ENCODE measurements around the gene RRP9. TPM values are rescaled to one million over a fixed set of nuclear protein-coding genes. Genes with fewer than 3 reads are reported as not detected.

Gene RRP9
- total RNA-seq, 1 donor from 2014 or later = 10.5 TPM

GRCh38 chr3:51937611-51938450, 3.9 kb downstream of the RRP9 start:
- H4K20me1 ChIP-seq (ENCODE audit: low read depth) = peaks cover 16% of the 10 kb centered on the region
- H3K4me2 ChIP-seq = no peak overlapping the region
- no peak for DNase-seq (ENCODE audit: low spot score)
- H3K36me3 ChIP-seq = no peaks in the 10 kb centered on the region
- H3K79me2 ChIP-seq (ENCODE audit: low read depth) = peaks cover 25% of the 10 kb centered on the region
- peaks cover 12% of the 10 kb centered on the region for H3K4me1 ChIP-seq
- H3K27me3 Mint-ChIP-seq (ENCODE audit: insufficient read depth, low read depth) = peaks cover 6% of the 10 kb centered on the region
- no peak for TF ChIP-seq CTCF (IDR thresholded peaks at IDR 0.05)
- no peak for TF ChIP-seq EZH2 (IDR thresholded peaks at IDR 0.05)
- no peak for TF ChIP-seq EZH2phosphoT487 (IDR thresholded peaks at IDR 0.05)
- H3K9me3 Mint-ChIP-seq = no peaks in the 10 kb centered on the region
- H3K36me3 Mint-ChIP-seq = peaks cover 7% of the 10 kb centered on the region
- peaks cover 13% of the 10 kb centered on the region for H3K4me1 Mint-ChIP-seq
- no peak overlapping the region for H3K27ac ChIP-seq
- no peak overlapping the region for H3K4me3 Mint-ChIP-seq
- peaks cover under 1% of the 10 kb centered on the region for H3K27me3 ChIP-seq
- H3K4me3 ChIP-seq = no peak overlapping the region
- no peak overlapping the region for H2AFZ ChIP-seq (replicated peaks)
- no peak overlapping the region for H3K27ac Mint-ChIP-seq
- H3F3A ChIP-seq (ENCODE audit: low read depth) = no peaks in the 10 kb centered on the region
- H3K9me3 ChIP-seq (ENCODE audit: low read depth) = no peaks in the 10 kb centered on the region
- no peak overlapping the region for H3K9ac ChIP-seq

GRCh38 chr3:51937014-51937413, 4.7 kb downstream of the RRP9 start:
- no peak overlapping the region for H3K4me2 ChIP-seq
- Mint-ChIP-seq H3K27me3 (ENCODE audit: insufficient read depth, low read depth) (peaks cover 6% of the 10 kb centered on the region), H3K4me1 (peaks cover 13% of the 10 kb centered on the region), H3K36me3 (peaks cover 7% of the 10 kb centered on the region), H3K9me3 (no peaks in the 10 kb centered on the region), H3K4me3 (no peak overlapping the region), H3K27ac (no peak overlapping the region)
- no peaks in the 10 kb centered on the region for H3F3A ChIP-seq (ENCODE audit: low read depth)
- H3K9me3 ChIP-seq (ENCODE audit: low read depth) = no peaks in the 10 kb centered on the region
- H3K9ac ChIP-seq = no peak overlapping the region
- H3K27me3 ChIP-seq = no peaks in the 10 kb centered on the region
- no peak for DNase-seq (ENCODE audit: low spot score)
- no peak overlapping the region for H3K4me3 ChIP-seq
- H3K4me1 ChIP-seq = peaks cover 10% of the 10 kb centered on the region
- peaks cover 16% of the 10 kb centered on the region for H4K20me1 ChIP-seq (ENCODE audit: low read depth)
- no peak for TF ChIP-seq CTCF (IDR thresholded peaks at IDR 0.05)
- TF ChIP-seq EZH2phosphoT487 (IDR thresholded peaks at IDR 0.05) = no peak
- TF ChIP-seq EZH2 (IDR thresholded peaks at IDR 0.05) = no peak
- H3K36me3 ChIP-seq = no peaks in the 10 kb centered on the region
- no peak overlapping the region for H2AFZ ChIP-seq (replicated peaks)
- peaks cover 25% of the 10 kb centered on the region for H3K79me2 ChIP-seq (ENCODE audit: low read depth)
- H3K27ac ChIP-seq = no peak overlapping the region

GRCh38 chr3:51935886-51936755, 5.6 kb downstream of the RRP9 start:
- DNase-seq (ENCODE audit: low spot score) = no peak
- Histone ChIP-seq H3K79me2 (ENCODE audit: low read depth) (peaks cover 21% of the 10 kb centered on the region), H3F3A (ENCODE audit: low read depth) (no peaks in the 10 kb centered on the region), H3K4me2 (no peak overlapping the region), H3K36me3 (no peaks in the 10 kb centered on the region), H3K4me3 (no peak overlapping the region), H4K20me1 (ENCODE audit: low read depth) (peaks cover 15% of the 10 kb centered on the region), H3K4me1 (peaks cover 9% of the 10 kb centered on the region), H3K27me3 (no peaks in the 10 kb centered on the region), H2AFZ (replicated peaks) (no peak overlapping the region), H3K27ac (no peak overlapping the region), H3K9me3 (ENCODE audit: low read depth) (no peaks in the 10 kb centered on the region), H3K9ac (no peak overlapping the region)
- Mint-ChIP-seq H3K9me3 (no peaks in the 10 kb centered on the region), H3K36me3 (peaks cover 8% of the 10 kb centered on the region), H3K4me1 (peaks cover 11% of the 10 kb centered on the region), H3K27ac (no peak overlapping the region), H3K4me3 (no peak overlapping the region), H3K27me3 (ENCODE audit: insufficient read depth, low read depth) (peaks cover 6% of the 10 kb centered on the region)
- TF ChIP-seq EZH2phosphoT487 (IDR thresholded peaks at IDR 0.05) = no peak
- no peak for TF ChIP-seq CTCF (IDR thresholded peaks at IDR 0.05)
- no peak for TF ChIP-seq EZH2 (IDR thresholded peaks at IDR 0.05)

All from neural progenitor cell (in vitro differentiated cells).